PC-3 (cell line): Measurements from ENCODE around the gene PDF. TPM values are rescaled to one million over a fixed set of nuclear protein-coding genes. Genes with fewer than 3 reads are reported as not detected.

Experiments used
- ATAC-seq: fragments of 200-7000 bp; cut with Tn5 transposase; 2 replicates; pipeline ENCODE4 v1.9.1; 2020; ENCODE audit warnings: mild to moderate bottlenecking, moderate library complexity
- BruUV-seq: library from RNA; stranded (reverse); fragments of 400-500 nt; replicated peaks from 2 replicates; lab custom pipeline; 2021; lab: Mats Ljungman, UMichigan
- CTCF ChIA-PET: fragments of 300-600 bp; sonication (Branson Sonifier 250); formaldehyde crosslinking; loops from one replicate; lab custom pipeline; 2022; ENCODE audit warnings: antibody characterized with exemption; lab: Charles Lee
- POLR2A ChIA-PET: fragments of 300-600 bp; sonication (Branson Sonifier 250); formaldehyde crosslinking; loops from one replicate; lab custom pipeline; 2022; ENCODE audit warnings: antibody characterized with exemption; ENCODE audit not compliant: unreplicated experiment; lab: Charles Lee
- DNase-seq: peaks from one replicate; pipeline ENCODE4 v3.0.0-alpha.2; 2015
- H2AFZ ChIP-seq: fragments of 300-600 bp; sonication (generic); 2 replicates; pipeline ENCODE4 v1.6.0; 2016; ENCODE audit warnings: antibody characterized with exemption, low read length
- H3F3A ChIP-seq: fragments of 300-600 bp; sonication (generic); one replicate; pipeline ENCODE4 v1.6.0; 2017; ENCODE audit warnings: antibody characterized with exemption, low read length, control low read depth, mild to moderate bottlenecking; ENCODE audit not compliant: unreplicated experiment
- H3K27ac ChIP-seq: fragments of 300-600 bp; sonication (generic); 2 replicates; pipeline ENCODE4 v1.5.1; 2016; ENCODE audit warnings: mild to moderate bottlenecking, low read length
- H3K27me3 ChIP-seq: fragments of 300-600 bp; sonication (generic); 2 replicates; pipeline ENCODE4 v1.6.1; 2016; ENCODE audit warnings: low read length, mixed read lengths
- H3K36me3 ChIP-seq: fragments of 300-600 bp; sonication (generic); 2 replicates; pipeline ENCODE4 v1.6.1; 2016; ENCODE audit warnings: low read depth, mixed run types, low read length, mixed read lengths
- H3K4me1 ChIP-seq: fragments of 300-600 bp; sonication (generic); 2 replicates; pipeline ENCODE4 v1.5.1; 2016; ENCODE audit warnings: low read length; ENCODE audit not compliant: insufficient read depth
- H3K4me2 ChIP-seq: fragments of 300-600 bp; sonication (generic); 2 replicates; pipeline ENCODE4 v1.6.0; 2016; ENCODE audit warnings: low read length
- H3K4me3 ChIP-seq: fragments of 300-600 bp; sonication (generic); 2 replicates; pipeline ENCODE4 v1.5.1; 2016; ENCODE audit warnings: mild to moderate bottlenecking, low read length, mixed read lengths
- H3K79me2 ChIP-seq: fragments of 300-600 bp; sonication (generic); 2 replicates; pipeline ENCODE4 v1.6.1; 2017; ENCODE audit warnings: low read length, mixed read lengths
- H3K9ac ChIP-seq: fragments of 300-600 bp; sonication (generic); 2 replicates; pipeline ENCODE4 v1.6.0; 2016; ENCODE audit warnings: mild to moderate bottlenecking, low read length
- H3K9me2 ChIP-seq: fragments of 300-600 bp; sonication (generic); replicated peaks from 2 replicates; pipeline ENCODE4 v1.6.1; 2016; ENCODE audit warnings: mixed run types, low read length, mixed read lengths
- H3K9me3 ChIP-seq: fragments of 300-600 bp; sonication (generic); 2 replicates; pipeline ENCODE4 v1.6.1; 2016; ENCODE audit warnings: low read length, mixed read lengths
- H4K20me1 ChIP-seq: fragments of 300-600 bp; sonication (generic); 2 replicates; pipeline ENCODE4 v1.6.1; 2016; ENCODE audit warnings: low read length, mixed read lengths
- CTCF ChIP-seq: fragments of 300-600 bp; sonication (generic); conservative IDR thresholded peaks from 2 replicates; pipeline ENCODE4 v1.5.1; 2017; ENCODE audit warnings: antibody characterized with exemption, low read depth, mild to moderate bottlenecking, low read length
- EZH2 ChIP-seq: fragments of 300-600 bp; sonication (generic); IDR thresholded peaks from one replicate; pipeline ENCODE4 v1.6.1; 2017; ENCODE audit warnings: antibody characterized with exemption, mild to moderate bottlenecking, low read length; ENCODE audit not compliant: unreplicated experiment
- EZH2phosphoT487 ChIP-seq: fragments of 300-600 bp; sonication (generic); IDR thresholded peaks from 2 replicates; pipeline ENCODE4 v1.6.1; 2018; ENCODE audit warnings: mild to moderate bottlenecking, antibody characterized with exemption, low read length, borderline replicate concordance
- intact Hi-C: fragments of 100-400 bp; cut with micrococcal nuclease; formaldehyde crosslinking; loops from 2 replicates; pipeline ENCODE4 v1.9.0; 2023
- total RNA-seq: library from RNA; depleted of rRNA; stranded (reverse); fragments of >200 nt; gene quantifications from 2 replicates; pipeline ENCODE4 v1.2.3, GENCODE V29; 2014

Gene PDF
- total RNA-seq, 1 experiment from 2014 or later, result 30.6 TPM

- H3K27me3 ChIP-seq, result no peaks in the 10 kb centered on the region
- POLR2A ChIA-PET, result no interaction called here
- H4K20me1 ChIP-seq, result peaks cover 10% of the 10 kb centered on the region
- H3K9me2 ChIP-seq, result no peaks in the 10 kb centered on the region
- no TSS peak for BruUV-seq
- H3K36me3 ChIP-seq, result peaks cover 17% of the 10 kb centered on the region
- intact Hi-C loops, result no loop called here
- peak overlapping the region; percentile 80 for H3K4me3 ChIP-seq
- no peaks in the 10 kb centered on the region for H3F3A ChIP-seq
- H2AFZ ChIP-seq, result no peak overlapping the region
- H3K79me2 ChIP-seq, result peaks cover 64% of the 10 kb centered on the region
- no peak for TF ChIP-seq EZH2phosphoT487
- no peak for TF ChIP-seq EZH2
- TF ChIP-seq CTCF, result no peak
- DNase-seq (no peak), ATAC-seq (no peak)
- H3K9ac ChIP-seq, result no peak overlapping the region
- H3K4me2 ChIP-seq, result peak overlapping the region; percentile 96
- H3K4me1 ChIP-seq, result peaks cover 21% of the 10 kb centered on the region
- CTCF ChIA-PET, result no interaction called here
- H3K27ac ChIP-seq, result no peak overlapping the region
- no peaks in the 10 kb centered on the region for H3K9me3 ChIP-seq
These were observed 2.6 kb downstream of the PDF start for GRCh38 chr16:69327585-69328310.

- Histone ChIP-seq H3K4me1 (peaks cover 21% of the 10 kb centered on the region), H3K27me3 (no peaks in the 10 kb centered on the region), H3K27ac (no peak overlapping the region), H3K36me3 (peaks cover 15% of the 10 kb centered on the region), H3K9me3 (no peaks in the 10 kb centered on the region), H4K20me1 (peaks cover 10% of the 10 kb centered on the region), H3F3A (no peaks in the 10 kb centered on the region), H3K9ac (no peak overlapping the region), H3K4me2 (peak overlapping the region; percentile 75), H2AFZ (no peak overlapping the region), H3K9me2 (no peaks in the 10 kb centered on the region), H3K4me3 (peak overlapping the region; percentile 48), H3K79me2 (peaks cover 68% of the 10 kb centered on the region)
- DNase-seq, result no peak
- ChIA-PET POLR2A (no interaction called here), CTCF (no interaction called here)
- TF ChIP-seq EZH2 (no peak), CTCF (no peak), EZH2phosphoT487 (no peak)
- intact Hi-C loops, result no loop called here
- ATAC-seq, result no peak
- BruUV-seq, result no TSS peak
These were observed 4.1 kb downstream of the PDF start for GRCh38 chr16:69326172-69326873.

GRCh38 chr16:69325784-69326171 lies 4.6 kb downstream of the PDF start:
- Histone ChIP-seq H3F3A (no peaks in the 10 kb centered on the region), H3K4me3 (no peak overlapping the region; the same call in 1 of the 2 replicates), H3K27ac (no peak overlapping the region), H3K9me2 (no peaks in the 10 kb centered on the region), H3K4me1 (peaks cover 21% of the 10 kb centered on the region), H3K9me3 (no peaks in the 10 kb centered on the region), H3K4me2 (peak overlapping the region; percentile 75), H3K36me3 (peaks cover 20% of the 10 kb centered on the region), H3K9ac (no peak overlapping the region), H3K79me2 (peaks cover 68% of the 10 kb centered on the region), H4K20me1 (peaks cover 10% of the 10 kb centered on the region), H2AFZ (no peak overlapping the region), H3K27me3 (no peaks in the 10 kb centered on the region)
- ATAC-seq (no peak), DNase-seq (no peak)
- ChIA-PET CTCF (no interaction called here), POLR2A (no interaction called here)
- no TSS peak for BruUV-seq
- intact Hi-C loops, result no loop called here
- TF ChIP-seq CTCF (no peak), EZH2phosphoT487 (no peak), EZH2 (no peak)
